Psoas muscle (tissue), 8 donors: ENCODE results near the gene SMYD3. TPM values are rescaled to one million over a fixed set of nuclear protein-coding genes. Genes with fewer than 3 reads are reported as not detected.

Experiments used
- ATAC-seq, 4 donors: fragments of 200-7000 bp; cut with Tn5 transposase; one replicate each; pipeline ENCODE4 v1.9.1; 2020; ENCODE audit warnings: moderate library complexity in 3 of 4, mild to moderate bottlenecking in 2 of 4
- DNase-seq, 2 donors: peaks; one replicate each; pipeline ENCODE4 v3.0.0-alpha.2; 2020
- H3K27ac ChIP-seq: fragments of 200-600 bp; one replicate; pipeline ENCODE4 v1.8.0; 2022
- H3K27me3 ChIP-seq, 3 donors: fragments of 200-600 bp in 1 of 3; one replicate each; pipeline versions ENCODE4 v1.6.1 to v1.8.0; 2013 to 2022; ENCODE audit warnings: low read length in 2 of 3, mild to moderate bottlenecking in 2 of 3, moderate library complexity in 1 of 3; ENCODE audit not compliant: insufficient read depth in 3 of 3
- H3K36me3 ChIP-seq, 2 donors: fragments of 200-600 bp in 1 of 2; one replicate each; pipeline versions ENCODE4 v1.6.1 to v1.8.0; 2013 to 2022; ENCODE audit warnings: low read depth in 1 of 2, mild to moderate bottlenecking in 1 of 2, moderate library complexity in 1 of 2; ENCODE audit not compliant: insufficient read depth in 1 of 2
- H3K4me1 ChIP-seq: fragments of 200-600 bp; one replicate; pipeline ENCODE4 v1.8.0; 2022
- H3K4me3 ChIP-seq: fragments of 200-600 bp; one replicate; pipeline ENCODE4 v1.8.0; 2022; ENCODE audit warnings: mild to moderate bottlenecking
- H3K9me3 ChIP-seq: fragments of 200-600 bp; one replicate; pipeline ENCODE4 v1.8.0; 2022
- CTCF ChIP-seq: fragments of 200-600 bp; IDR thresholded peaks from one replicate; pipeline ENCODE4 v1.8.0; 2022; ENCODE audit warnings: antibody characterized with exemption
- WGBS, 3 donors: extraction: QIAGEN DNeasy Blood & Tissue Kit; methylation state at CpG; one replicate each; pipeline versions ENCODE4 v1.1.6 to v1.1.7; 2013; 5-methylcytosine and 5-hydroxymethylcytosine counted together
- intact Hi-C, 2 donors: fragments of 100-400 bp; cut with DNase I; formaldehyde crosslinking; loops; one replicate each; pipeline versions ENCODE4 v1.11.0 to v1.14.2; 2022
- polyA plus RNA-seq, 3 donors: library from polyadenylated mRNA; stranded (reverse); fragments of 200-250 nt; gene quantifications; one replicate each; pipeline ENCODE4 v1.2.3, GENCODE V29; 2013
- total RNA-seq, 4 donors: library from RNA; stranded (reverse); fragmentation: NEBNext Ultra II Directional in 2 of 4; extraction: Animal tissue kit (Norgen Biotek cat#: 25700) in 2 of 4; gene quantifications; one replicate each; pipeline versions ENCODE4 v1.2.1 to v1.2.4, GENCODE V29; 2021 to 2023
- donor health status: healthy with polysubstance abuse.
- donor health status: DM: no; HTN: no; CAD: no; lungs with moderate emphysema.
- donor health status: Bipolar disorder and iron deficiency.
- donor health status: healthy.
- donor health status: DM: yes; HTN: yes; CAD: no.
- donor health status: DM: no; HTN: no; CAD: no.
- donor health status: DM: no; HTN: no; CAD: no.
- donor health status: DM: yes; HTN: yes; CAD: no.

The SMYD3 gene
- total and polyA plus RNA-seq, 7 donors, result 2.9 to 6.4 (median 4.9) TPM

GRCh38 chr1:246512230-246512629 is 5.2 kb upstream of the SMYD3 start:
- H3K27ac ChIP-seq, result no peak overlapping the region
- no peaks in the 10 kb centered on the region for H3K27me3 ChIP-seq
- H3K4me3 ChIP-seq, result no peak overlapping the region
- 84 to 91% (median 90%) methylated on average over 7 of the region's 7 CpGs for WGBS, 3 donors
- no peak for ATAC-seq
- H3K9me3 ChIP-seq, result peaks cover 26% of the 10 kb centered on the region
- H3K4me1 ChIP-seq, result no peaks in the 10 kb centered on the region
- DNase-seq, result no peak
- H3K36me3 ChIP-seq, result no peaks in the 10 kb centered on the region
- intact Hi-C loops, result no loop called here
- no peak for TF ChIP-seq CTCF

DNA sequence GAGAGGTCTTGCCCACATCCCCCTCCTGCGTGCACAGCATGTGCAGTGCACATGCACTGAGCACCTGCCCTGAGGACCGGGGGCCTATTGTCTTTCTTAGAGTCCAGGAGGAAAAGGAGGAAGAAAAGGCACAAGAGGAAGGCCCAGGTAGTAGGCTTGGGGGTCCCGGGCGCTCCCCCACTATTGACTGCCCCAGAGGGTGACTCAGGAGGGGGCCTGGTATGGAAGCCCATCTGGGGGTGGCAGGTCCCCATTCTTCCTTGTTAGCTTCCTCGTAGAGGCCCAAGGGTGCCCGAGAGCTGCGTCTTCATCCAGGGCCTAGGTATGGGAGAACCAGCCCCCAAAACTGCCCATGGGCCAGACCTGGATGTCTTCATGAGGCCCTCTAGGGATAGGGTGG is 4.1 kb upstream of the SMYD3 start:
- intact Hi-C loops, result no loop called here
- ATAC-seq, result no peak

GRCh38 chr1:246510147-246511030 is 3.3 kb upstream of the SMYD3 start:
- intact Hi-C loops, result no loop called here
- 87 to 90% (median 88%) methylated on average over 13 of the region's 13 CpGs for WGBS, 3 donors

More for the DNA sequence above, 4.1 kb upstream of the SMYD3 start:
- Histone ChIP-seq H3K9me3 (peaks cover 22% of the 10 kb centered on the region), H3K4me3 (no peak overlapping the region), H3K4me1 (peaks cover 2% of the 10 kb centered on the region), H3K27me3 (no peaks in the 10 kb centered on the region), H3K36me3 (no peaks in the 10 kb centered on the region), H3K27ac (no peak overlapping the region)
- DNase-seq, result no peak
- 91 to 98% (median 95%) methylated on average over 6 to 7 of the region's 7 CpGs for WGBS, 3 donors
- TF ChIP-seq CTCF, result no peak

DNA sequence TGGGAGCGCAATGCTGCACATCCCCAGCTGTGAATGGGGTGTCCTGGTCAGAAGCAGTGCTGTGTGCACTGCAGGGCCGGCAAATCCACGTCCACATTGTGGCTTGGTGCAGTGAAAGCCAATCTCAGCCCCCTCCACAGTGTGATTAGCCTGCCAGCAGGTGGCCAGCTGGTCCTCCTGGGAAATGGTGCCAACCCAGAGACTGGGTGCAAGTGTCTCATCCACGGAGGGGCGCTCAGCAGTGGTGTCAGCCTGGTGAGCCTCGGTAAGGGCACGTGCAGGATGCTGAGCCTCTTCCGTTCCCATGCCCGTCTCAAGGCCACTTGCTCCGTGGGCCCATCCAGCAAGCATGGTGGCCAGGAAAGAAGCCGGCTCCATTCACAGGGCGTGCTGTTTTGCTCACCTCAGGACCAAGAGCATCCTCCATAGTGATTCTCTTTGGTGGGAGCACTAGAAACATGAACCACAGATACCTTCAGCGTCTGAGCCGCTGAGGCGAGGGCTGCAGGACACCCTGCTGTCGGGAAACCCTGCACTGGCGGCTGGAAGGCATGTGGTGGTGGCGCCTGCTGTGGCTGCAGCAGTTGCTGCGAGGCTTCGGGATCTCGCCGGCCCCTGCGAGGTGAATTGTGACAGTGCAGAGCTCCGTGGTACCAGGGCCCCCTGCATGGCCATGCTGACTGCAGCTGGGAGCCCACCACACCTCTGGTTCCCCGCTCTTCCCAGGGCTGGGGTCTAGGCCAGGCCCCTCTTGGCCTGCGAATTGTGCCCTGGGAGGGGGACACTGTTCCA is 2.0 kb upstream of the SMYD3 start:
- Histone ChIP-seq H3K27ac (no peak overlapping the region), H3K9me3 (peaks cover under 1% of the 10 kb centered on the region), H3K4me1 (peaks cover 4% of the 10 kb centered on the region), H3K36me3 (no peaks in the 10 kb centered on the region), H3K27me3 (no peaks in the 10 kb centered on the region), H3K4me3 (no peak overlapping the region)
- intact Hi-C loops, result no loop called here
- DNase-seq (no peak), ATAC-seq (no peak)
- no peak for TF ChIP-seq CTCF
- 85 to 90% (median 88%) methylated on average over 26 of the region's 26 CpGs for WGBS, 3 donors

More at GRCh38 chr1:246510147-246511030, 3.3 kb upstream of the SMYD3 start:
- ATAC-seq (no peak), DNase-seq (no peak)
- Histone ChIP-seq H3K4me1 (peaks cover 4% of the 10 kb centered on the region), H3K9me3 (peaks cover 14% of the 10 kb centered on the region), H3K4me3 (no peak overlapping the region), H3K27ac (no peak overlapping the region), H3K36me3 (no peaks in the 10 kb centered on the region), H3K27me3 (no peaks in the 10 kb centered on the region)
- no peak for TF ChIP-seq CTCF
